ENCODE data around the gene VWDE. TPM values are rescaled to one million over a fixed set of nuclear protein-coding genes. Genes with fewer than 3 reads are reported as not detected.

VWDE gene
- total and polyA plus RNA-seq, 2 of the 8 experiments (the other 6 are each of a cell fraction or from before 2014, with no cell fraction given), result 11.0 to 21.2 TPM

DNA sequence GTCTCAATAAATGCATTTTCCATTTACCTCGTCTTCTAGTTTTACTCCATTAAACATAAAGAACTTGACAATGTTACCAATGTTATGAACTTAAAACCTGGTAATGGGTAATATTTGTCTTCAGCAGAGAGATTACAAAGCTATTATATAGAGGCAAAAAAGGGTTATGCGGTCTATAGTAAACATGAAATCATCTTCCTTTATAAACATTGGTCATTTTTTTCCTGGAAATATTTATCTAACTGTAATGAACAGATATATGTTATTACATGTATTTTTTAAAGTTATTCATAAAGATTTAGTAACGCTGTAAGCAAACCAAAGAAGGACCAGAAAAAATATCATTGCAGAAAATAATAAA, 1.3 kb downstream of the VWDE start:
- CTCF ChIA-PET (ENCODE audit: partially characterized antibody), result interaction anchor here (0.5 to 2.4 kb wide), 3 partner anchors 34 to 88 kb away, joined by 3 to 8 read pairs (median 4); no protein-coding TSS in a partner anchor
- no peak overlapping the region for H3K4ac ChIP-seq (replicated peaks; ENCODE audit: insufficient read length, low read depth, low read length)
- H4K91ac ChIP-seq (replicated peaks; ENCODE audit: insufficient read length, low read length), result no peak overlapping the region
- H3K14ac ChIP-seq (ENCODE audit: insufficient read length), result no peak overlapping the region
- no peak overlapping the region for H3K18ac ChIP-seq (ENCODE audit: extremely low read depth, low read length)
- no peak overlapping the region for H4K8ac ChIP-seq (ENCODE audit: extremely low read depth, insufficient read depth, low read length)
- peak overlapping the region in 3 of 4 experiments; percentile 90 to 97 (median 91); a peak in 5 of 8 replicates for H3K4me3 ChIP-seq (ENCODE audit: extremely low read depth in 1 of 4, insufficient read depth in 2 of 4, low read depth in 3 of 4, low read length in 4 of 4)
- FAIRE-seq, result no peak
- POLR2A ChIA-PET (ENCODE audit: partially characterized antibody), result interaction anchor here (1.2 to 2.7 kb wide), 2 partner anchors 10 to 21 kb away, joined by 5 to 20 read pairs; no protein-coding TSS in a partner anchor
- no peaks in the 10 kb centered on the region for H3K27me3 ChIP-seq (replicated peaks in 1 of 4; ENCODE audit: control insufficient read depth in 3 of 4, extremely low read depth in 1 of 4, insufficient read depth in 3 of 4, low read length in 3 of 4)
- 66% methylated on average over 3 of the region's 3 CpGs; no CpG with 5 or more reads in 1 of the 2 experiments for WGBS, 2 experiments (ENCODE audit: extremely low coverage in 1 of 2, insufficient coverage in 1 of 2, insufficient read length in 1 of 2, insufficient replicate concordance in 2 of 2, low coverage in 1 of 2, low lambda C conversion rate in 2 of 2, missing lambda C conversion rate in 1 of 2)
- H2BK12ac ChIP-seq (ENCODE audit: low read depth, low read length), result no peak overlapping the region
- peaks cover 0 to 4% (median 2%) of the 10 kb centered on the region in 4 experiments; a peak in 2 of 7 replicates for H3K4me1 ChIP-seq (replicated peaks in 1 of 4; ENCODE audit: control insufficient read depth in 3 of 4, insufficient read depth in 4 of 4, low read length in 3 of 4)
- no peak overlapping the region for H2AFZ ChIP-seq (ENCODE audit: low read length)
- H2BK120ac ChIP-seq (replicated peaks; ENCODE audit: low read depth, low read length), result no peak overlapping the region
- peaks cover 5 to 61% of the 10 kb centered on the region in 2 experiments; a peak in 3 of 4 replicates for H3K79me2 ChIP-seq (ENCODE audit: control insufficient read depth in 1 of 2, insufficient read depth in 2 of 2, low read length in 2 of 2)
- H3K9me3 ChIP-seq (ENCODE audit: insufficient read depth in 2 of 2, low read depth in 1 of 2, low read length in 1 of 2), result peaks cover 10 to 12% of the 10 kb centered on the region in 2 experiments
- H3K23me2 ChIP-seq (ENCODE audit: low read depth, low read length), result peaks cover 8% of the 10 kb centered on the region; the same call in 1 of the 2 replicates
- no peak overlapping the region for H4K5ac ChIP-seq (ENCODE audit: insufficient read length, low read depth, low read length)
- peaks cover 0 to 8% (median 2%) of the 10 kb centered on the region in 4 experiments; a peak in 3 of 8 replicates for H3K36me3 ChIP-seq (ENCODE audit: control insufficient read depth in 2 of 4, insufficient read depth in 4 of 4, low read length in 3 of 4)
- no peak overlapping the region for H2BK20ac ChIP-seq (ENCODE audit: low read length)
- H3K79me1 ChIP-seq (ENCODE audit: low read depth, low read length), result no peaks in the 10 kb centered on the region
- no peak overlapping the region for H3K27ac ChIP-seq (ENCODE audit: low read depth, low read length)
- no peak overlapping the region for H2BK5ac ChIP-seq (ENCODE audit: low read depth, low read length)
- no peaks in the 10 kb centered on the region for H4K20me1 ChIP-seq (replicated peaks in 1 of 2; ENCODE audit: control insufficient read depth in 1 of 2, insufficient read depth in 2 of 2, low read length in 2 of 2)
- H3K56ac ChIP-seq (replicated peaks; ENCODE audit: insufficient read length, low read depth, low read length), result no peak overlapping the region
- no peak overlapping the region for H2BK15ac ChIP-seq (ENCODE audit: low read length)
- H3K4me2 ChIP-seq (ENCODE audit: insufficient read depth in 1 of 2, low read depth in 2 of 2, low read length in 2 of 2), result peak overlapping the region; percentile 79 to 83
- H3K9ac ChIP-seq (replicated peaks in 1 of 4; ENCODE audit: extremely low read depth in 1 of 4, low read depth in 3 of 4, low read length in 3 of 4), result no peak overlapping the region
- H2AK5ac ChIP-seq (ENCODE audit: low read depth, low read length), result no peak overlapping the region
- no peak for DNase-seq (ENCODE audit: low read depth in 1 of 2, low spot score in 2 of 2)
- H3K23ac ChIP-seq (ENCODE audit: insufficient read length), result no peak overlapping the region
- TF ChIP-seq JUND (IDR thresholded peaks at IDR 0.05; ENCODE audit: low read length), result no peak
- no peak for TF ChIP-seq GABPA (IDR thresholded peaks at IDR 0.05; ENCODE audit: borderline replicate concordance, insufficient read depth, low read length)
- TF ChIP-seq SRF (IDR thresholded peaks at IDR 0.05; ENCODE audit: low read depth, low read length), result no peak
- no peak for TF ChIP-seq FOSL1 (IDR thresholded peaks at IDR 0.05; ENCODE audit: insufficient read depth, low read depth, low read length)
- TF ChIP-seq HDAC2 (IDR thresholded peaks at IDR 0.05; ENCODE audit: borderline replicate concordance in 1 of 2, low read depth in 2 of 2, low read length in 2 of 2), result no peak
- TF ChIP-seq EZH2 (IDR thresholded peaks at IDR 0.05; ENCODE audit: low read depth, low read length, severe bottlenecking), result no peak
- TF ChIP-seq RAD21 (IDR thresholded peaks at IDR 0.05 in 1 of 2, conservative IDR thresholded peaks at IDR 0.05 in 1 of 2; ENCODE audit: low read depth in 2 of 2, low read length in 2 of 2), result no peak
- TF ChIP-seq SP1 (IDR thresholded peaks at IDR 0.05; ENCODE audit: low read depth, low read length), result no peak
- TF ChIP-seq, protein P1, sequence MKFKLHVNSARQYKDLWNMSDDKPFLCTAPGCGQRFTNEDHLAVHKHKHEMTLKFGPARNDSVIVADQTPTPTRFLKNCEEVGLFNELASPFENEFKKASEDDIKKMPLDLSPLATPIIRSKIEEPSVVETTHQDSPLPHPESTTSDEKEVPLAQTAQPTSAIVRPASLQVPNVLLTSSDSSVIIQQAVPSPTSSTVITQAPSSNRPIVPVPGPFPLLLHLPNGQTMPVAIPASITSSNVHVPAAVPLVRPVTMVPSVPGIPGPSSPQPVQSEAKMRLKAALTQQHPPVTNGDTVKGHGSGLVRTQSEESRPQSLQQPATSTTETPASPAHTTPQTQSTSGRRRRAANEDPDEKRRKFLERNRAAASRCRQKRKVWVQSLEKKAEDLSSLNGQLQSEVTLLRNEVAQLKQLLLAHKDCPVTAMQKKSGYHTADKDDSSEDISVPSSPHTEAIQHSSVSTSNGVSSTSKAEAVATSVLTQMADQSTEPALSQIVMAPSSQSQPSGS (IDR thresholded peaks at IDR 0.05; ENCODE audit: low read length), result no peak
- TF ChIP-seq KDM5A (IDR thresholded peaks at IDR 0.05; ENCODE audit: low read length), result no peak

All from H1 (cell line).